Erythroblast (primary cell): Measurements from ENCODE around the gene PMPCA.

Experiments
- GATA1 ChIP-seq: IDR thresholded peaks from 2 replicates; pipeline ENCODE4 v1.6.1; 2011; ENCODE audit warnings: low read depth, mild to moderate bottlenecking, control low read depth, low read length, moderate library complexity
- POLR2A ChIP-seq: IDR thresholded peaks from 2 replicates; pipeline ENCODE4 v1.6.1; 2011; ENCODE audit warnings: mild to moderate bottlenecking, low read length

GRCh38 chr9:136432591-136432990 lies 22.1 kb downstream of the PMPCA start:
- TF ChIP-seq POLR2A (no peak), GATA1 (no peak)
